ENCODE measurements around the gene DGKG.

DNA sequence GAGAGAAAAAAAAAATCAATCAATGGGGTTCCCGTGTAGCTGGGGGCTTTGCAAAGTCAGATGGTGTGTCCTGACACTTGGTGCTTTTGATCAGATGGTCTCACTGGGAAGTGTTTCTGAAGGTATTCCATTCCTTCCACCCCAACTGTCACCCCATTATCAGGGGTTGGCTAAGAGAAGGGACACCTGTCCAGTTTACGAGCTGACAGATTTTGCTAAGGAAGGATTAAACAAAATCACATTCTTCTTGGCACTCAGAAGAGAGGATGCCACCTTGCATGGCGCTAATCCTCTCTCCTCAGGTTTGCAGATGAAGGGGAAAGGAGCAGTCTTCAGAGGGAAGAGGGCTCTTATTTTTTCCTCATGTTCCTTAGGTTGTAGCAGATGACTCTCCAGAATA, 149.4 kb downstream of the DGKG start:
- TF ChIP-seq CEBPB (IDR thresholded peaks at IDR 0.05) (no peak), RNF2 (IDR thresholded peaks at IDR 0.05; ENCODE audit: borderline replicate concordance, low read depth) (no peak), POLR2A (IDR thresholded peaks at IDR 0.05; ENCODE audit: low read length) (no peak), EP300 (IDR thresholded peaks at IDR 0.05) (no peak), NR3C1 (IDR thresholded peaks at IDR 0.05) (no peak), RCOR1 (IDR thresholded peaks at IDR 0.05; ENCODE audit: low read depth, low read length) (no peak)
- TF ChIP-seq, protein P1, sequence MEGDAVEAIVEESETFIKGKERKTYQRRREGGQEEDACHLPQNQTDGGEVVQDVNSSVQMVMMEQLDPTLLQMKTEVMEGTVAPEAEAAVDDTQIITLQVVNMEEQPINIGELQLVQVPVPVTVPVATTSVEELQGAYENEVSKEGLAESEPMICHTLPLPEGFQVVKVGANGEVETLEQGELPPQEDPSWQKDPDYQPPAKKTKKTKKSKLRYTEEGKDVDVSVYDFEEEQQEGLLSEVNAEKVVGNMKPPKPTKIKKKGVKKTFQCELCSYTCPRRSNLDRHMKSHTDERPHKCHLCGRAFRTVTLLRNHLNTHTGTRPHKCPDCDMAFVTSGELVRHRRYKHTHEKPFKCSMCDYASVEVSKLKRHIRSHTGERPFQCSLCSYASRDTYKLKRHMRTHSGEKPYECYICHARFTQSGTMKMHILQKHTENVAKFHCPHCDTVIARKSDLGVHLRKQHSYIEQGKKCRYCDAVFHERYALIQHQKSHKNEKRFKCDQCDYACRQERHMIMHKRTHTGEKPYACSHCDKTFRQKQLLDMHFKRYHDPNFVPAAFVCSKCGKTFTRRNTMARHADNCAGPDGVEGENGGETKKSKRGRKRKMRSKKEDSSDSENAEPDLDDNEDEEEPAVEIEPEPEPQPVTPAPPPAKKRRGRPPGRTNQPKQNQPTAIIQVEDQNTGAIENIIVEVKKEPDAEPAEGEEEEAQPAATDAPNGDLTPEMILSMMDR (IDR thresholded peaks at IDR 0.05): no peak
- TF ChIP-seq, protein P2, sequence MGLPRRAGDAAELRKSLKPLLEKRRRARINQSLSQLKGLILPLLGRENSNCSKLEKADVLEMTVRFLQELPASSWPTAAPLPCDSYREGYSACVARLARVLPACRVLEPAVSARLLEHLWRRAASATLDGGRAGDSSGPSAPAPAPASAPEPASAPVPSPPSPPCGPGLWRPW (IDR thresholded peaks at IDR 0.05): no peak
- TF ChIP-seq, protein P3, sequence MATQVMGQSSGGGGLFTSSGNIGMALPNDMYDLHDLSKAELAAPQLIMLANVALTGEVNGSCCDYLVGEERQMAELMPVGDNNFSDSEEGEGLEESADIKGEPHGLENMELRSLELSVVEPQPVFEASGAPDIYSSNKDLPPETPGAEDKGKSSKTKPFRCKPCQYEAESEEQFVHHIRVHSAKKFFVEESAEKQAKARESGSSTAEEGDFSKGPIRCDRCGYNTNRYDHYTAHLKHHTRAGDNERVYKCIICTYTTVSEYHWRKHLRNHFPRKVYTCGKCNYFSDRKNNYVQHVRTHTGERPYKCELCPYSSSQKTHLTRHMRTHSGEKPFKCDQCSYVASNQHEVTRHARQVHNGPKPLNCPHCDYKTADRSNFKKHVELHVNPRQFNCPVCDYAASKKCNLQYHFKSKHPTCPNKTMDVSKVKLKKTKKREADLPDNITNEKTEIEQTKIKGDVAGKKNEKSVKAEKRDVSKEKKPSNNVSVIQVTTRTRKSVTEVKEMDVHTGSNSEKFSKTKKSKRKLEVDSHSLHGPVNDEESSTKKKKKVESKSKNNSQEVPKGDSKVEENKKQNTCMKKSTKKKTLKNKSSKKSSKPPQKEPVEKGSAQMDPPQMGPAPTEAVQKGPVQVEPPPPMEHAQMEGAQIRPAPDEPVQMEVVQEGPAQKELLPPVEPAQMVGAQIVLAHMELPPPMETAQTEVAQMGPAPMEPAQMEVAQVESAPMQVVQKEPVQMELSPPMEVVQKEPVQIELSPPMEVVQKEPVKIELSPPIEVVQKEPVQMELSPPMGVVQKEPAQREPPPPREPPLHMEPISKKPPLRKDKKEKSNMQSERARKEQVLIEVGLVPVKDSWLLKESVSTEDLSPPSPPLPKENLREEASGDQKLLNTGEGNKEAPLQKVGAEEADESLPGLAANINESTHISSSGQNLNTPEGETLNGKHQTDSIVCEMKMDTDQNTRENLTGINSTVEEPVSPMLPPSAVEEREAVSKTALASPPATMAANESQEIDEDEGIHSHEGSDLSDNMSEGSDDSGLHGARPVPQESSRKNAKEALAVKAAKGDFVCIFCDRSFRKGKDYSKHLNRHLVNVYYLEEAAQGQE (IDR thresholded peaks at IDR 0.05): no peak
- TF ChIP-seq, protein P4, sequence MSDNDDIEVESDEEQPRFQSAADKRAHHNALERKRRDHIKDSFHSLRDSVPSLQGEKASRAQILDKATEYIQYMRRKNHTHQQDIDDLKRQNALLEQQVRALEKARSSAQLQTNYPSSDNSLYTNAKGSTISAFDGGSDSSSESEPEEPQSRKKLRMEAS (IDR thresholded peaks at IDR 0.05): no peak

Data from A549 (cell line).